DOHH2 (cell line): ENCODE measurements around the gene THRB.
"Not testable (repeated sequence)": the region's sequence is repeated elsewhere in the genome, so short reads cannot be mapped to it uniquely, and the experiment has no call there.

Source experiments
- CTCF ChIP-seq: fragments of 200-600 bp; sonication (generic); IDR thresholded peaks from one replicate; pipeline ENCODE4 v1.5.1; 2014; ENCODE audit warnings: antibody characterized with exemption, mild to moderate bottlenecking, low read depth, low read length; ENCODE audit not compliant: poor library complexity, severe bottlenecking
- EZH2phosphoT487 ChIP-seq: fragments of 200-600 bp; sonication (generic); IDR thresholded peaks from 2 replicates; pipeline ENCODE4 v1.6.1; 2017; ENCODE audit warnings: borderline replicate concordance, mild to moderate bottlenecking, antibody characterized with exemption, low read length, moderate library complexity, mixed read lengths

GRCh38 chr3:24094818-24095217 is 399.8 kb downstream of the THRB start:
- TF ChIP-seq CTCF, EZH2phosphoT487: not testable (repeated sequence)
